HL-60/S4 treated with phorbol 12-myristate 13-acetate at 8.2 ng/mL for 4 days and 3 days (cell line): Measurements from ENCODE around the gene FAM47A.

Experiments
- in situ Hi-C: fragments of 300-500 bp; cut with MboI; formaldehyde crosslinking; loops from 2 replicates; pipeline ENCODE4 v1.15.0; 2022; ENCODE audit warnings: low sequenced_read_pairs

Gene FAM47A

DNA sequence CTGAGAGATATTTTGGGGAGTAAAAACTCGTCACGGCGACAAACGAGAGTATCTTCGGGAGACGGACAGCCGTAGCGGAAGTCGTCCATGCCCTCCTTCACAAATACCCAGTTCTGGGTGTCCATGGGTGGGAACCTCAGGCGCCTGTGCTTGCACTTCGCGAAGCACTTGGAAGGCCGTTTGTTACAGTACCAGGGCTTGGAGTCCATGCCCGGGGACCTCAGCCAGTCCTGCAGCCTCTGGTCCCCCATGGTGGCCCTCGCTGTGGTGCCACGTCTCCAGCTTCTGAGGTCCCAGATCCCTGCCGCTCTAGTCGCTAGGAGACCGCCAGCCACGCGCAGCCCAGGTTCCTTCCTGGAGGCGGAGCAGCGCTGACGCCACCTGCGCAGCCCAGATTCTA lies at the start of gene FAM47A:
TSS of gene FAM47A (minus strand) at position 287 of the 400 bp plus-strand sequence. CDS start at position 251, 36 bp downstream.
- in situ Hi-C loops, result no loop called here

- in situ Hi-C loops, result no loop called here
These were observed 15.2 kb upstream of the FAM47A start for GRCh38 chrX:34147345-34147744.

DNA sequence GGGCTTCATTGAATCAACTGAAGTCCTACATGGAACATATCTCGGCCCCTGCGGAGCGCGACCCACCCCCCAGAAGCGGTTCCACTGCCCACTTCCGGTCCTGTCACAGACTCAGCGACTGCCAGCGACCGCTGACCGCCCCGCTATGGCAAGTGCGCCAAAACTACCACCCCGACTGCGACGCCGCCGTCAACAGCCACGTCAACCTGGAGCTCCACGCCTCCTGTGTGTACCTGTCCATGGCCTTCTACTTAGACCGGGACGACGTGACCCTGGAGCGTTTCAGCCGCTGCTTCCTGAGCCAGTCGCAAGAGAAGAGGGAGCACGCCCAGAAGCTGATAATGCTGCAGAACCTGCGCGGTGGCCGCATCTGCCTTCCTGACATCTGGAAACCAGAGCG lies 14.8 kb upstream of the FAM47A start:
- in situ Hi-C loops, result no loop called here

DNA sequence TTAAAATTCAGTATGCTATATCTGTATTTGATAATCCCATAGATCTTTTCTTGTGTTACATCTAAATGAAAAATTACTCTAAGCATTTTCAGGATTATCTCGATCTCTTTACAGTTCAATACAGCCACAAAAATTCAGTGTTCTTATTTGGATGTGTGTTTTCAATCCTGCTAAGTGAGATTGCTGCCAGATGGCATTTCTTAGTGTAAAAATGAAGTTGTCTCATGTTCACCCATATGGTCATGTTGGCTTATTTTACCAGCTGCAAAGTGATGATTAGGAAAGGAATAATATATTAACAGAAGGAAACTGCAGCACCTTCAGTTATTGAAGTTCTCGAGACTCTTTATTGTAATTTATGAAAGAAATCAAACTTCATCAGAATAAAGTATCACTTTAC lies 12.1 kb upstream of the FAM47A start:
- in situ Hi-C loops, result no loop called here

DNA sequence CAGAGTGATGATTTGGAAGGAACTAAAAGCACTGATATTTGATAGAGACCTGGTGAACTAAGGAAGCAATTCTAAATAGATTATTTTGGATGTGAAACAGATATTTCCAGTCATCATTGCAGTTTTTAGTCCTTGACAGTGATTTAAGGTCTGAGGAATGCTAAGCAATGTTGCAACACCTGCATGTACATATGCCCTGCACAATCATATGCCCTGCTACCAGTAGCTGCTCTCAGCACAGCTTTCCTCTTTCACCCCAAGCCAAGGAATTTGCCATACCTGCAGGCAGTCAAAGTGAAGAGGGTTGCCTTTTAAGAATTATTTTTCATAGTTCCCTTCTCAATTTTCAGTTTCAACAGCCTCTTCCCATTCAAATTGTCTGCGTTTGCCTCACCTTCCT lies 8.7 kb upstream of the FAM47A start:
- in situ Hi-C loops, result no loop called here

GRCh38 chrX:34130980-34131744 lies 952 bp downstream of the FAM47A start:
- in situ Hi-C loops, result no loop called here

DNA sequence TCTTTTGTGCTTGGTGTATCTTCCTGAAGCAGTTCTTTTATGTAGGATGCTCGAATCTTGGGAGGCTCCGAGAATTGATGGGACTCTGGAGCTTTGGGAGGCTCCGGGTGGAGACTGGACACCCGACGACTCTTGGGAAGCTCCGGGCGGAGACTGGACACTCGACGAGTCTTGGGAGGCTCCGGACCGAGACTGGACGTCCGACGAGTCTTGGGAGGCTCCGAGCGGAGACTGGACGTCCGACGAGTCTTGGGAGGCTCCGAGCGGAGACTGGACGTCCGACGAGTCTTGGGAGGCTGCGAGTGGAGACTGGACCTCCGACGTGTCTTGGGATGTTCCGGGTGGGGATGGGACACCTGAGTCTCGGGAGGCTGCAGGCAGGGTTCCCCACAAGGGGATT lies 1.6 kb downstream of the FAM47A start:
- in situ Hi-C loops, result no loop called here

DNA sequence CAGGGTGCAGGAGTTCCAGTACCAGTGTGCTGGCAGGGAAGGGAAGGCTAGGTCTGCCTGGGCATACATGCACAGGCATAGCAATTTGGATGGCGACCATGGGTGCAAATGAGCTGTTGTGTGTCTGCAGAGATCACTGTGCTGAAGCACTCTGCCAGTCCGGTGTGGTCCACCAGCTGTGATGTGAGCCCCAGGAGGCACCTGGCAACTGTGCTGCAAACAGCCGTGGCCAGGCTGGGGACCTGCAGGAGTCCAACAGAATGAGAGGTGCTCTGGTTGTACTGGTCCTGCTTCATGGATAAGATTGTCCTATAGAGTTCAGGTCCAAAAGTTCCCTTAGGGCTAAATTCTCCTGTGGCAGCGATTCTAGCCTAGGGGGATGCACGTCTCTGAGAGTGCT lies 6.1 kb downstream of the FAM47A start:
- in situ Hi-C loops, result no loop called here

DNA sequence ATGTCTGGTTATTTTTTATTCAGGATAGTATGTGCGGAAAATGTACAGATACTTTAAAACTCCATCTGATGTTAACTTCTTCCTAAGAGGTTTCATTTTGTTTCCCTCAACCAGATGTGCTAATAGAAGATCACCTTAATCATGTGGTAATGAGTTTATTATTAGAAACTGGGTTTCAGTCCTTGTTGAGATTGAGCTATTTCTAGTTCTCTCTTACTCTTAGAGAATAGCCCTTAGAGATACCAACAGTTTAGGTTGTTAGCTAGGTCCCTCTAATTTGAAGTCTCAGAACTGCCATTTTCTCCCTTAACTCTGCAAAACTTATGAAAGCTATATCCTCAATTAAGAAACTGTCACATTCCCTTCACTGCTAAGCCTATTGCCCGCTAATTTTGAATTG lies 13.0 kb downstream of the FAM47A start:
- in situ Hi-C loops, result no loop called here

DNA sequence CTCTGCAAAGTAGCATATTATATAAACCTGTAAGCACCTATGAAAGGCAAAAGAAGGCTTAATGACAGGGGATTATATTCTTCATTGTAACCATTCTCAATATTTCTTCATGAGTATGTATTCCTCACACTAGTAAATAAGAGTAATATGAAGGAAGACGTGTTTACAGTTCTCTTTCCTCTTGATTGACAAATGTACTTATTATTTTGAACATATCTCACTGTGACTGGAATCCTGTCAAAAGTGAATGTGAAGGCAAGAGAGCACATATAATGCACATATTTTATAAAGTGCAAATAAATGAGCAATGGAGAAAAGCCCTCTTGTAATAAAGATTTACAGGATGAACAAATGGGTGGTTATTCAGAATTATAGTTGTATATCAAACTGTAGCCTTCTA lies 19.7 kb downstream of the FAM47A start:
- in situ Hi-C loops, result no loop called here
